Skin epidermis (tissue), 12 donors: ENCODE data around the gene TP53BP1.

Source experiments
- H3K27ac ChIP-seq, 21 experiments: fragments of 200-600 bp; sonication (generic) in 11 of 21; one replicate each; pipeline ENCODE4 v1.5.0; 2020; ENCODE audit warnings: mild to moderate bottlenecking in 3 of 21, inconsistent platforms in 2 of 21, moderate library complexity in 2 of 21
- H3K4me3 ChIP-seq, 7 experiments: fragments of 200-600 bp; sonication (generic) in 2 of 7; one replicate each; pipeline ENCODE4 v1.5.0; 2020; ENCODE audit warnings: inconsistent platforms in 2 of 7, mild to moderate bottlenecking in 2 of 7, moderate library complexity in 1 of 7

Gene TP53BP1

GRCh38 chr15:43493703-43494472 is 932 bp upstream of the TP53BP1 start:
- Histone ChIP-seq H3K4me3 (peak overlapping the region in 6 of 7 experiments; percentile 62 to 97 (median 84)), H3K27ac (peak overlapping the region in 13 of 21 experiments; percentile 61 to 93 (median 87))

- Histone ChIP-seq H3K4me3 (peak overlapping the region; percentile 62 to 97 (median 86)), H3K27ac (peak overlapping the region in 20 of 21 experiments; percentile 60 to 93 (median 84))
Observed at GRCh38 chr15:43492266-43492665, 690 bp downstream of the TP53BP1 start.

GRCh38 chr15:43489191-43489590 is 3.8 kb downstream of the TP53BP1 start:
- Histone ChIP-seq H3K27ac (no peak overlapping the region), H3K4me3 (no peak overlapping the region)

GRCh38 chr15:43488790-43489189 is 4.2 kb downstream of the TP53BP1 start:
- H3K4me3 ChIP-seq, result no peak overlapping the region
- no peak overlapping the region for H3K27ac ChIP-seq

- Histone ChIP-seq H3K4me3 (no peak overlapping the region), H3K27ac (no peak overlapping the region)
Observed at GRCh38 chr15:43487271-43487895, 5.6 kb downstream of the TP53BP1 start.

- H3K27ac ChIP-seq, result no peak overlapping the region
Observed at GRCh38 chr15:43484455-43484854, 8.5 kb downstream of the TP53BP1 start.

GRCh38 chr15:43483297-43484128 is 9.4 kb downstream of the TP53BP1 start:
- Histone ChIP-seq H3K4me3 (no peak overlapping the region), H3K27ac (no peak overlapping the region)

More at GRCh38 chr15:43484455-43484854, 8.5 kb downstream of the TP53BP1 start:
- H3K4me3 ChIP-seq, result no peak overlapping the region

- H3K27ac ChIP-seq, result no peak overlapping the region
- no peak overlapping the region for H3K4me3 ChIP-seq
Observed at GRCh38 chr15:43473885-43474284, 19.1 kb downstream of the TP53BP1 start.

GRCh38 chr15:43471975-43472374 is 21.0 kb downstream of the TP53BP1 start:
- Histone ChIP-seq H3K4me3 (no peak overlapping the region), H3K27ac (no peak overlapping the region)

- no peak overlapping the region for H3K4me3 ChIP-seq
- H3K27ac ChIP-seq, result no peak overlapping the region
Observed at GRCh38 chr15:43469867-43470266, 23.1 kb downstream of the TP53BP1 start.

GRCh38 chr15:43465100-43465499 is 27.9 kb downstream of the TP53BP1 start:
- Histone ChIP-seq H3K4me3 (no peak overlapping the region), H3K27ac (no peak overlapping the region)

- H3K4me3 ChIP-seq, result no peak overlapping the region
- H3K27ac ChIP-seq, result no peak overlapping the region
Observed at GRCh38 chr15:43463998-43464397, 29.0 kb downstream of the TP53BP1 start.

GRCh38 chr15:43463507-43463906 is 29.4 kb downstream of the TP53BP1 start:
- no peak overlapping the region for H3K4me3 ChIP-seq
- no peak overlapping the region for H3K27ac ChIP-seq

GRCh38 chr15:43449981-43450380 is 43.0 kb downstream of the TP53BP1 start:
- Histone ChIP-seq H3K27ac (no peak overlapping the region), H3K4me3 (no peak overlapping the region)

GRCh38 chr15:43446344-43446743 is 46.6 kb downstream of the TP53BP1 start:
- no peak overlapping the region for H3K4me3 ChIP-seq
- H3K27ac ChIP-seq, result no peak overlapping the region

- Histone ChIP-seq H3K4me3 (no peak overlapping the region), H3K27ac (peak overlapping the region in 2 of 21 experiments; percentile 1)
Observed at GRCh38 chr15:43441316-43441715, 51.6 kb downstream of the TP53BP1 start.

- H3K4me3 ChIP-seq, result no peak overlapping the region
- peak overlapping the region in 8 of 21 experiments; percentile 1 to 62 (median 30) for H3K27ac ChIP-seq
Observed at GRCh38 chr15:43440721-43441281, 52.2 kb downstream of the TP53BP1 start.

- no peak overlapping the region for H3K4me3 ChIP-seq
- no peak overlapping the region for H3K27ac ChIP-seq
Observed at GRCh38 chr15:43439268-43439667, 53.7 kb downstream of the TP53BP1 start.

GRCh38 chr15:43436395-43436794 is 56.6 kb downstream of the TP53BP1 start:
- Histone ChIP-seq H3K27ac (no peak overlapping the region), H3K4me3 (no peak overlapping the region)

- Histone ChIP-seq H3K27ac (no peak overlapping the region), H3K4me3 (no peak overlapping the region)
Observed at GRCh38 chr15:43434446-43434845, 58.5 kb downstream of the TP53BP1 start.
